T-helper 17 cell (primary cell): Measurements from ENCODE around the gene C20orf204. TPM values are rescaled to one million over a fixed set of nuclear protein-coding genes. Genes with fewer than 3 reads are reported as not detected.

Experiments used
- ATAC-seq: fragments of 150-1000 bp; cut with Tn5 transposase; 2 replicates; pipeline ENCODE4 v1.10.0; 2021; ENCODE audit warnings: mild to moderate bottlenecking, moderate library complexity
- DNase-seq, 3 donors: peaks; one replicate each; pipeline versions ENCODE4 v3.0.0 to v3.0.0-alpha.2; 2020 to 2021
- H3K9me3 ChIP-seq: one replicate; pipeline ENCODE4 v1.7.0; 2013; ENCODE audit warnings: low read length, mild to moderate bottlenecking; ENCODE audit not compliant: control insufficient read depth, poor library complexity, severe bottlenecking
- H3K27ac Mint-ChIP-seq: one replicate; pipeline ENCODE4 v1.8.0; 2022; ENCODE audit warnings: mild to moderate bottlenecking, moderate library complexity, mixed read lengths
- H3K27me3 Mint-ChIP-seq: one replicate; pipeline ENCODE4 v1.8.0; 2022; ENCODE audit warnings: mixed read lengths
- H3K36me3 Mint-ChIP-seq: one replicate; pipeline ENCODE4 v1.8.0; 2022; ENCODE audit warnings: low read depth, mixed read lengths
- H3K4me1 Mint-ChIP-seq: one replicate; pipeline ENCODE4 v1.8.0; 2022; ENCODE audit warnings: mild to moderate bottlenecking, mixed read lengths
- H3K4me3 Mint-ChIP-seq: one replicate; pipeline ENCODE4 v1.8.0; 2022; ENCODE audit warnings: mild to moderate bottlenecking, moderate library complexity, mixed read lengths
- total RNA-seq, 4 donors: library from RNA in 2 of 4; stranded (reverse) in 2 of 4; gene quantifications; one replicate each; pipeline ENCODE4 v1.2.3 and lab custom pipeline; 2022 to 2026

C20orf204 gene
- total RNA-seq, 2 donors from 2014 or later: 7.8 to 10.4 TPM

GRCh38 chr20:64041040-64041780 lies 5.2 kb downstream of the C20orf204 start:
- H3K9me3 ChIP-seq: no peaks in the 10 kb centered on the region
- ATAC-seq: no peak
- Mint-ChIP-seq H3K4me1 (peaks cover 28% of the 10 kb centered on the region), H3K27ac (peak overlapping the region; percentile 76), H3K36me3 (peaks cover 1% of the 10 kb centered on the region), H3K27me3 (peaks cover 5% of the 10 kb centered on the region), H3K4me3 (peak overlapping the region; percentile 87)
- no peak for DNase-seq

- ATAC-seq (no peak), DNase-seq (no peak)
- Mint-ChIP-seq H3K4me3 (peak overlapping the region; percentile 87), H3K27me3 (peaks cover 10% of the 10 kb centered on the region), H3K4me1 (peaks cover 31% of the 10 kb centered on the region), H3K27ac (peak overlapping the region; percentile 65), H3K36me3 (peaks cover 2% of the 10 kb centered on the region)
- no peaks in the 10 kb centered on the region for H3K9me3 ChIP-seq
These were observed 5.7 kb downstream of the C20orf204 start for GRCh38 chr20:64041781-64042053.

DNA sequence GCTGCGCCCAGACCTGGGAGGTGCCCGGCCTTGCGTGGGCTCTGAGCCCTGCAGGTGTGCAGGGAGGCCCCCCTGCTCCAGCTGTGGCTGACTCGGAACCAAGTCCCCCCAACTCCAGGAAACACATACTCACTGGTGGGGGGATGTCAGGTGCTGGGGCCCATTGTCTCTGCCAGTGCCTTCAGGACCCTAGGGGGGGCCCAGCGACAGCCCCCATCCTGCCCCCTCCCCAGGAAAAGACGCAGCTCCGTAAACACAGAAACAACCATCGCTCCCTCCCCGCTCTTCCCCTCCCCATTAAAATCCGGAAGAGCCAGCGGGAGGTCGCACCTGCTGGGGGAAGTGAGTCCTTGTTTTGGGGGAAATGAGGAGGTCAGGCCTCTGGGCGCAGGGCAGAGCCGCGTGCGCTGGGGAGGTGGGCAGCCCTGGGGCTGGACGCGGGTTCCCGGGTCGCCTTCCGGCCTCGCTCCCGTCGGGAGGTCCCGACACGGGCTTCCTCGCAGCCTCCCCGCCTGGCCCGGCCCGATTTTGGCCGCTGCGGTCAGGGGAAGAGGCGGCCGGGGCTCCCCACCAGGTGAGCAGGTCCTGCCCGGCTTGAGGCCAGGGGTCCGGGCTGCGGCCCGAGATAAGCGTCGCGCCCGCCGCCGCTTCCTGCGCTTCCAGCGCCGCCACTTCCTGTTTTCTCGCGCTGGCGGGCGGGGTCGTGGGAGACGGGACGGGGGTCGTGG lies 6.2 kb downstream of the C20orf204 start:
- H3K9me3 ChIP-seq: no peaks in the 10 kb centered on the region
- H3K36me3 Mint-ChIP-seq: peaks cover 2% of the 10 kb centered on the region
- no peak for DNase-seq
- peaks cover 12% of the 10 kb centered on the region for H3K27me3 Mint-ChIP-seq
- H3K27ac Mint-ChIP-seq: peak overlapping the region; percentile 65
- ATAC-seq: no peak
- peaks cover 26% of the 10 kb centered on the region for H3K4me1 Mint-ChIP-seq
- H3K4me3 Mint-ChIP-seq: peak overlapping the region; percentile 87

DNA sequence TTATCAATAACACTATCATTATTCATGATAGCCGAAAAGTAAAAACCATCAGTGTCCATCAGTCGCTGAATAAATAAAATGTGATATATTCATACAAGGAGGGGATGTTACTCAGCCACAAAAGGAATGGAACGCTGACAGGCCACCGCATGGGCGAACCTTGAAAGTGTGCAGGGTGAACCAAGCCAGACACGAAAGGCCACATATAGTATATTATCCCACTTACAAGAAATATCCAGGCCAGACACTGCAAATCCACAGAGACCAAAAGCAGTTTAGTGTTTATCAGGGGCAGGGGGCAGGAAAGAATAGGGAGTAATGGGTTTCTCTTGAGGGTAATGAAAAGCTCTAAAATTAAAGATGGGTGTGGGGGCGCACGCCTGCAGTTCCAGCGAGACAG lies 7.8 kb downstream of the C20orf204 start:
- H3K27me3 Mint-ChIP-seq: peaks cover 19% of the 10 kb centered on the region
- no peaks in the 10 kb centered on the region for H3K9me3 ChIP-seq
- H3K4me3 Mint-ChIP-seq: peak overlapping the region; percentile 58
- peaks cover 2% of the 10 kb centered on the region for H3K36me3 Mint-ChIP-seq
- peak overlapping the region; percentile 54 for H3K27ac Mint-ChIP-seq
- H3K4me1 Mint-ChIP-seq: peaks cover 22% of the 10 kb centered on the region
- DNase-seq: no peak
- ATAC-seq: no peak

- H3K27me3 Mint-ChIP-seq: peaks cover 19% of the 10 kb centered on the region
- ATAC-seq (no peak), DNase-seq (no peak)
- no peaks in the 10 kb centered on the region for H3K9me3 ChIP-seq
- no peak overlapping the region for H3K4me3 Mint-ChIP-seq
- H3K27ac Mint-ChIP-seq: no peak overlapping the region
- peaks cover 22% of the 10 kb centered on the region for H3K4me1 Mint-ChIP-seq
- H3K36me3 Mint-ChIP-seq: peaks cover 2% of the 10 kb centered on the region
These were observed 8.7 kb downstream of the C20orf204 start for GRCh38 chr20:64044484-64045247.

DNA sequence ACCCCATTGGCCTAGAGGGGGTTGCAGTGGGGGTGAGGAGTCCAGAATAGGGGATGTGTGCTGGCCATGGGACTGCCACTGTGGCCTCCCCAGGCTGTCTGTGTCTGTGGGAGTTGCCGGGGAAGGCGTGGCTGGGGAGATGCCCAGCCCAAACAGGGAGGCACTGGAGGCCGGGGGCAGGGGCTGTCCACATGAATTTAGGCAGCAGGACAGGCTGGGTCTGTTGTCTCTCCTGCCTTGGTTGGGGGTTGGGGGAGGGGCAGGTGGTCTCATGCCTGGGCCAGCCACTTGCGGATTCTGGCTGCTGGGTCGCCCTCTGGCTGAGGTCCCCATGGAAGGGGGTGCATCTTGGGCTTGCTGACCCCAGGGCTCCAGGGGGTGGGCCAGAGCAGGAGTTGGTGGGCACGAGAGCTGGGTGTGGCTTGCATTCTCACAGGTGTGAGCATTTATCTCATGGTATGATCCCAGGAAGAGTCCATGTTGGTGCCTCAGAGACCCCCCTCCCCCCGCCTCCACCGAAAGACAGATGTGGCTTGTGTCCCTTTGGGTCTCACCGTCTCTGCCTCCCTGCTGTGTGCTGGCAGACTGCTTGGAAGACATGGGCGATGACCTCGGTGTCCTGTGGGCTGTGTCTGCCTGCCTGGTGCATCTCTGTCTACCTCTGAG lies 9.5 kb downstream of the C20orf204 start:
- H3K4me3 Mint-ChIP-seq: peak overlapping the region; percentile 25
- no peak overlapping the region for H3K27ac Mint-ChIP-seq
- ATAC-seq (no peak), DNase-seq (no peak)
- peaks cover 19% of the 10 kb centered on the region for H3K27me3 Mint-ChIP-seq
- no peaks in the 10 kb centered on the region for H3K9me3 ChIP-seq
- H3K36me3 Mint-ChIP-seq: peaks cover 2% of the 10 kb centered on the region
- peaks cover 16% of the 10 kb centered on the region for H3K4me1 Mint-ChIP-seq

- Mint-ChIP-seq H3K4me1 (peaks cover 13% of the 10 kb centered on the region), H3K4me3 (peak overlapping the region; percentile 63), H3K36me3 (peaks cover 3% of the 10 kb centered on the region), H3K27ac (no peak overlapping the region), H3K27me3 (peaks cover 26% of the 10 kb centered on the region)
- H3K9me3 ChIP-seq: no peaks in the 10 kb centered on the region
- DNase-seq: no peak
- no peak for ATAC-seq
These were observed 11.0 kb downstream of the C20orf204 start for GRCh38 chr20:64047046-64047389.

GRCh38 chr20:64047968-64048401 lies 12.0 kb downstream of the C20orf204 start:
- H3K9me3 ChIP-seq: no peaks in the 10 kb centered on the region
- peaks cover 3% of the 10 kb centered on the region for H3K36me3 Mint-ChIP-seq
- H3K27ac Mint-ChIP-seq: no peak overlapping the region
- H3K4me3 Mint-ChIP-seq: peak overlapping the region; percentile 41
- H3K4me1 Mint-ChIP-seq: peaks cover 11% of the 10 kb centered on the region
- peak; percentile 24 for ATAC-seq
- DNase-seq: no peak
- peaks cover 29% of the 10 kb centered on the region for H3K27me3 Mint-ChIP-seq

GRCh38 chr20:64048402-64049044 lies 12.5 kb downstream of the C20orf204 start:
- DNase-seq: no peak
- peaks cover 11% of the 10 kb centered on the region for H3K4me1 Mint-ChIP-seq
- no peaks in the 10 kb centered on the region for H3K9me3 ChIP-seq
- no peak overlapping the region for H3K27ac Mint-ChIP-seq
- peaks cover 5% of the 10 kb centered on the region for H3K36me3 Mint-ChIP-seq
- peaks cover 35% of the 10 kb centered on the region for H3K27me3 Mint-ChIP-seq
- no peak overlapping the region for H3K4me3 Mint-ChIP-seq
- peak; percentile 9 for ATAC-seq

DNA sequence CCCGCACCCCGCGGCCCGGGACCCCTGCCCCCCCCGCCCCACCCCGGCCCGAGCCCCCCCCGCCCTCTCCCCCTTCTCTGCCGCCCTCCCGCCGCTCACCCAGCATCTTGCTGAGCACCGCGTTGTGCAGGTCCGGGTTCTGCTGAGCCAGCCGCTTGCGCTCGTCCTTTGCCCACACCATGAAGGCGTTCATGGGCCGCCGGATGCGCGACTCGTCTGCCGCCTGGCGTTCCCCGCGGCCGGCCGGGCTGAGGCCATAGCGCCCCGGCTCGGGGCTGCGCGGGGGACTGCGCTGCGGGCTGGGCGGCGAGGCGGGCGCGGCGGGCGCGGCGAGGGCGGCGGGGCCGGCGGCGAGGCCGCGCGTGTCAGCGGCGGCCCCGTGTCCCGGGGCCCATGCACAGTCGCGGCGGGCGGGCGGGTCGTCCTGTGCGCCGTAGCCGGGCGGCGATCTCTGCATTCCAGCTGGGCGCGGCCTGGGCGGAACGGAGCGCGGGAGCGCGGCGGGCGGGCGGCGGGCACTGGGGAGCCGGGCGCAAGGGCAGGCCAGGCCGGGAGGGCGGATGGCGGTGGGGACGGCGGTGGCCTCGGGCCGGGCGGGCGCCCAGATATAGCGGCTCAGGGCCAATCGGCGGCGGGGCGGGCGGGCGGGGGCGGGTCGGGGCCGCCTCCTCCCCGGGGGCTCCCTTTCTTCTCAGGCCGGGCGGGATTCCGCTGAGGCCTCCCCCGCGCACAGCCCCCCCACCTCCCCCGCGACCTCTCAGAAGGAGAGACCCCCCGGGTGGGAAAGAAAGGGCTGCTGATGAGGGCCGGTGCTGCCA lies 13.3 kb downstream of the C20orf204 start, which contains the start of gene SOX18:
Gene SOX18 (minus strand): TSS at position 580 of the 818 bp plus-strand sequence. CDS start 123 bp downstream, at position 457.
- Mint-ChIP-seq H3K27me3 (peaks cover 39% of the 10 kb centered on the region), H3K4me1 (peaks cover 14% of the 10 kb centered on the region), H3K27ac (no peak within 1 kb of the TSS), H3K36me3 (peaks cover 6% of the 10 kb centered on the region), H3K4me3 (peak within 1 kb of the TSS; percentile 71)
- ATAC-seq (peak; percentile 62), DNase-seq (no peak)
- no peaks in the 10 kb centered on the region for H3K9me3 ChIP-seq

DNA sequence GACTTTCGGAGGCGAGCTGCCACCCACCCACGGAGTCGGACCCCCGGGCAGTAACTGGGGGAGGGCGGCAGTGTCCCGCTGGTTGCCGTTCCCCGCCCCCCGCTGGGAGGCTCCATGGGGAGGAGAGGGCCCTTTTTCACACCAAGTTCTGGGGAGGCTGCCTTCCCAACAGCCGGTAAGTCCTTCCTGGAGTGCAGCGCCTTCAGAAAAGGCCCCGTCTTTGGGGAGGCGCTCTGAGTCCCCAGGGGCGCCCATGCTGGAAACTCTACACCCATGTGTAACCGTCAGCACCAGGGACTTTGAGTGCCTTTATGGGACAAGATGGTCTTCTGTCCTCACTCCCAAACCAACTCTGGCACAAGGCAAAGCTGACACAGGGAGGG lies 13.9 kb downstream of the C20orf204 start:
- Mint-ChIP-seq H3K27me3 (peaks cover 39% of the 10 kb centered on the region), H3K4me3 (peak overlapping the region; percentile 28), H3K36me3 (peaks cover 6% of the 10 kb centered on the region), H3K27ac (no peak overlapping the region), H3K4me1 (peaks cover 13% of the 10 kb centered on the region)
- H3K9me3 ChIP-seq: no peaks in the 10 kb centered on the region
- DNase-seq (no peak), ATAC-seq (no peak)
